Measurements from ENCODE around the gene PLXNA4.

The PLXNA4 gene

DNA sequence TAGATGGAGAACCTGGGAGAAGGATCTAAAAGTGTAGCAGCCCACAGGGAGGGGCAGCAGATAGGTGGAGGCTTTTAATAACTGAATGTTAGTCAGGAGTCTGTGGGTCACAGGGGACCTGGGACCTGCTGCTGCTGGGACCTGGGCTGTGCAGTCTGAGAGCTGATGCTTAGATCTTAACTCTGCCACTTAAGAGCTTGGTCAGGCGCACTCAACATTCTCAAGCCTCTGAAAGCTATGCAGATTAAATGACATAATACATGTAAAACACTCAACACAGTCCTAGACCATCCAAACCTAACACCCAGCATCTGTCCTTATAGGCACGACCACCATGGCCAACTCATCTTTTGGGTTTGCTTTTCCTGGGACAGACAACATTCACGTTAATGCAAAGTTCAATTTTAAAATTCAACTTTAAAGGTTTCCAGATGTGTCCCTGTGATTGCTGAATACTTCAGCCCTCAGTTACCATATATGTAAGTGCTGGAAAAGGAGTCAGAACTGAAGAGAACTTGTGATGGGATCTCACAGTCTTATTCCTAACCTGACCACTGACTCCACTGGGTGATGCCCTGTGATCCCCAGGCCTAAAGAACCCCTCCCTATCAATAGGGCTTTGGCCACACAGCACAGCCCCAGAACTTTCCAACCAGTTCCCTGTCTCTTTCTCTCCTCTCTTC lies 321.0 kb downstream of the PLXNA4 start:
- TF ChIP-seq, protein P1, sequence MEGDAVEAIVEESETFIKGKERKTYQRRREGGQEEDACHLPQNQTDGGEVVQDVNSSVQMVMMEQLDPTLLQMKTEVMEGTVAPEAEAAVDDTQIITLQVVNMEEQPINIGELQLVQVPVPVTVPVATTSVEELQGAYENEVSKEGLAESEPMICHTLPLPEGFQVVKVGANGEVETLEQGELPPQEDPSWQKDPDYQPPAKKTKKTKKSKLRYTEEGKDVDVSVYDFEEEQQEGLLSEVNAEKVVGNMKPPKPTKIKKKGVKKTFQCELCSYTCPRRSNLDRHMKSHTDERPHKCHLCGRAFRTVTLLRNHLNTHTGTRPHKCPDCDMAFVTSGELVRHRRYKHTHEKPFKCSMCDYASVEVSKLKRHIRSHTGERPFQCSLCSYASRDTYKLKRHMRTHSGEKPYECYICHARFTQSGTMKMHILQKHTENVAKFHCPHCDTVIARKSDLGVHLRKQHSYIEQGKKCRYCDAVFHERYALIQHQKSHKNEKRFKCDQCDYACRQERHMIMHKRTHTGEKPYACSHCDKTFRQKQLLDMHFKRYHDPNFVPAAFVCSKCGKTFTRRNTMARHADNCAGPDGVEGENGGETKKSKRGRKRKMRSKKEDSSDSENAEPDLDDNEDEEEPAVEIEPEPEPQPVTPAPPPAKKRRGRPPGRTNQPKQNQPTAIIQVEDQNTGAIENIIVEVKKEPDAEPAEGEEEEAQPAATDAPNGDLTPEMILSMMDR (IDR thresholded peaks at IDR 0.05; ENCODE audit: borderline replicate concordance, control extremely low read depth, extremely low read depth, insufficient read depth, missing control alignments): no peak
- in situ Hi-C loops (cut with MboI; ENCODE audit: low sequenced_read_pairs, unreplicated experiment): no loop called here
- DNase-seq (ENCODE audit: low spot score): no peak

DNA sequence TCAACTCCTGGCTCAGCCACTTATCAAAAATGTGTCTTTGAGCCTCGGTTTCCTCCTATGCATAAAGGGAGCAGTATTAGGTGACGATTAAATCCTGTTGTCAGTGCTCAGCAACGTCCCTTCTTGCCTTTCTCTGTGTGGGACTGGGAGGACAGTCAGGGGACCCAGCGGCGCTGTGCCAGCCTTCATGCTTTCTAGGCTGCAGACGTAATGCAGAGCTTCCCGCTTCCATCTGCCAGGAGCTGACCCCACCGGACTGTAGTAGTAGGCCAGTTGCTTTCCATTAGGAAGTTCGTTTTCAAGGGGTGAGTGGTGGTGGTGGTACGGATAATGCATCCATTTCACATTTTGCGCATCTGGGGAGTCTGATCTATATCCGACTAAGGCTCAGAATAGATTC lies 321.8 kb downstream of the PLXNA4 start:
- TF ChIP-seq, protein P1 (IDR thresholded peaks at IDR 0.05; ENCODE audit: borderline replicate concordance, control extremely low read depth, extremely low read depth, insufficient read depth, missing control alignments): no peak
- in situ Hi-C loops (cut with MboI; ENCODE audit: low sequenced_read_pairs, unreplicated experiment): no loop called here
- no peak for DNase-seq (ENCODE audit: low spot score)

DNA sequence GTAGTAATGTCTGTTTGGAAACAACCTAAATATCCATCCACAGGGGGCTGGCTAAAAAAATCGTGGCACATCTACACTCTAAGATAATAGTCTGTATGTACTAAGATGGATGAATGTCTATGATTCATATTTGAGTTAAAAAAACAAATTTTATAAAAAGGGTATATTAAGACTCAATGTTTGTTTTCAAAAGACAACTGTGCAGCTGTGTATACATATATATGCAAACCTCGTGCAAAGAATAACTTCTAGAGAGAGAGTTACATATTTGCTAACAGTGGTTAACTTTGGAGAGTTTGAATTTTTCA lies 323.5 kb downstream of the PLXNA4 start:
- TF ChIP-seq, protein P1 (IDR thresholded peaks at IDR 0.05; ENCODE audit: borderline replicate concordance, control extremely low read depth, extremely low read depth, insufficient read depth, missing control alignments): no peak
- no peak for DNase-seq (ENCODE audit: low spot score)
- in situ Hi-C loops (cut with MboI; ENCODE audit: low sequenced_read_pairs, unreplicated experiment): no loop called here

DNA sequence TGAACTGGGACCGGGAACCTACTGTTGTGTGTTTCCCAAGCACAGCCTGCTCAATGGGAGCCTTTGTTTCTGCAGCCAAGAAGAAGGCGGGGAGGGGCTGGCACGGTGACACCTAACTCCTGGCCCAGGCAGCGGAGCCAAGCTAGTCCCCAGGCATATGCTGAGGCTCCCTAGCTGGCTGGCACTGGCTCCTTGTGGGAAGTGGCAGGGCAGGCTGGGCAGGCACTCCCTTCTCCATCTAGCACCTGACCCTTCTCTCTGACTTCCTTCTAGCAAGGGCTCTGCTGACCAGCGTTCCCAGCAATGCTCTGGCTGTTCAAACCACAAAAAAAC lies 325.0 kb downstream of the PLXNA4 start:
- TF ChIP-seq, protein P1 (IDR thresholded peaks at IDR 0.05; ENCODE audit: borderline replicate concordance, control extremely low read depth, extremely low read depth, insufficient read depth, missing control alignments): no peak
- in situ Hi-C loops (cut with MboI; ENCODE audit: low sequenced_read_pairs, unreplicated experiment): no loop called here
- no peak for DNase-seq (ENCODE audit: low spot score)

DNA sequence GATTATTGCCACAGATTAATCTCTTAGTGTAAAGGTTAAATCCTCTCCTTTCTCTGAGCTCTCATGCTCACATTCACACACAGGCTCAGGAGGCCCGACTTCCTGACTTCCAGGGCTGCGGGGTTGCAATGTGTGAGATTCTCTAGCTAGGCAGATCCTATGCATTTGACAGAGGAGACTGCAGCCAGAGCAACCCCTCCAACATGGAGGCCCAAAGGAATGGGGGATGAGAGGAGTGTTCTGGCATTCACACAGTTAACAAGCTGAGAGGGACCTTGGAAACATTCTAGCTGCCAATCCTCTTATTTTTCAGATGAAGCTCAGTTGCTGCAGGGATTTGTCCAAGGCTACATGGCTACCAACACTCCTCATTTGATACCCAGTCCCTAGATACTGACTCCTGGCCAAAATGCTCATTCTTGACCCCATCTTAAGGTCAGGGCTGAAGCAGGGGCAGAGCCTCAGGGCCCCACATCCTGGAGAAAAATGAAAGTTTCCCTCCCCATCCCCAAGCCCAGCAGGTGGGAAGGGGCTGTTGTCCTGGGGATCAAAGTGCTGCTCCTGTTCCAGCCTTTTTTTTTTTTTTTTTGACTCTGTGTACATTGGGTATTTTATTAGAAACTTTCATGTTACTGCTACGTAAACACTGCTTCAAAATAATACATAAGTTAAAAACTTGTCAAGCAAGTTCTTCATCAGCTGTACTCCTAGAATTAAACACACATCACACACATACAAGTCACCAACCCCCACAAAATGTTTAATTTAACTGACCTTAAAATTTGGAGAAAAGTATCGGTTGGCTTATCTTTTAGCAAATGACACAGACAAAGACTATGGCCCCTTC lies 325.6 kb downstream of the PLXNA4 start:
- in situ Hi-C loops (cut with MboI; ENCODE audit: low sequenced_read_pairs, unreplicated experiment): no loop called here
- DNase-seq (ENCODE audit: low spot score): no peak
- TF ChIP-seq, protein P1 (IDR thresholded peaks at IDR 0.05; ENCODE audit: borderline replicate concordance, control extremely low read depth, extremely low read depth, insufficient read depth, missing control alignments): no peak

DNA sequence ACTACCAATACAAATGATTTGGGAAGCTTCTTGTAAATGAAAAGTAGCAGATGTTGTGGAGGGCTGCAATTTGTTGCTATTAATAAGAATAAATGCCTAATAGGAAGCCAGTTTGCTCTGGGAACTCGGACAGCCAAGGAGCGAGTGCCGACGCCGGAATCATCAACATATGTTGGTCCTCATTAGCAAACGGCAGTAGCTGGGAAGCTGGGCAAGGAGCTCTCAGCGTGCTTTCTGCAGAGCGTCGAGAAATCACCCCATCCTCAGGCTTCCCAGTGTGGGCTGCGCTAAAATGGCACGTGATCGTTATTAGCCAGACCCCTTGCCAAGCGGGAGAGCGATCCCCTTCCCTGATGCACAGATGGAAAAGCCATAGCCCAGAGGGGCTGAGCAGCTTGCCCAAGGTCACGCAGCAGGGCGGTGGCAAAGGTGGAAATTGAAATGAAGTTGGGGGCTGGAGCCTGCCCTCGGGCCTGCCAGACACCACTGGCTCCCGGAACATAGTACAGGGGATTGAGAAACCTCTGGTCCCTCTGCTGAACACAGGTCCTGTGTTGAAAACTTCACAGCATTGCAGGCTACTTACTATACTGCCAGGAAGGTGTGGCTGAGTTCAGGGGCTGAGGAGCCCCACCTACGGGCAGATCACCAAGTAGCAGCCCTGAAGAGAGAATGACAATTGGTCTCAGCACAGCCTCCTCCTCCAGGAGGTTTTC lies 326.9 kb downstream of the PLXNA4 start:
- TF ChIP-seq, protein P1 (IDR thresholded peaks at IDR 0.05; ENCODE audit: borderline replicate concordance, control extremely low read depth, extremely low read depth, insufficient read depth, missing control alignments): no peak
- in situ Hi-C loops (cut with MboI; ENCODE audit: low sequenced_read_pairs, unreplicated experiment): no loop called here
- no peak for DNase-seq (ENCODE audit: low spot score)

All from GM13976 (cell line).